Large intestine (tissue), 3 donors: Measurements from ENCODE around the gene USHBP1. TPM values are rescaled to one million over a fixed set of nuclear protein-coding genes. Genes with fewer than 3 reads are reported as not detected.
"Not testable (repeated sequence)": the region's sequence is repeated elsewhere in the genome, so short reads cannot be mapped to it uniquely, and the experiment has no call there.

ENCODE experiments used
- DNase-seq, 2 donors: peaks; one replicate each; pipeline versions ENCODE4 v3.0.0 to v3.0.0-alpha.2; 2013
- H3K27ac ChIP-seq: one replicate; pipeline ENCODE4 v1.5.1; 2013; ENCODE audit warnings: low read length
- H3K27me3 ChIP-seq: 2 replicates; pipeline ENCODE4 v1.6.1; 2013; ENCODE audit warnings: low read length; ENCODE audit not compliant: control insufficient read depth, insufficient read depth
- H3K36me3 ChIP-seq: 2 replicates; pipeline ENCODE4 v1.6.1; 2013; ENCODE audit warnings: low read length; ENCODE audit not compliant: control insufficient read depth, insufficient read depth
- H3K4me1 ChIP-seq: one replicate; pipeline ENCODE4 v1.6.1; 2013; ENCODE audit warnings: low read length; ENCODE audit not compliant: control insufficient read depth, insufficient read depth
- H3K4me3 ChIP-seq: one replicate; pipeline ENCODE4 v1.5.1; 2013; ENCODE audit warnings: low read length
- H3K9me3 ChIP-seq: one replicate; pipeline ENCODE4 v1.6.1; 2013; ENCODE audit warnings: mild to moderate bottlenecking, low read depth, low read length, moderate library complexity; ENCODE audit not compliant: control insufficient read depth
- WGBS: methylation state at CpG from one replicate; pipeline ENCODE4 v1.1.5; 2013; ENCODE audit warnings: low lambda C conversion rate; ENCODE audit not compliant: insufficient coverage; 5-methylcytosine and 5-hydroxymethylcytosine counted together
- polyA plus RNA-seq: library from polyadenylated mRNA; unstranded; fragments of 120-200 nt; gene quantifications from one replicate; pipeline ENCODE4 v1.2.1, GENCODE V29; 2013

The USHBP1 gene
- polyA plus RNA-seq, 1 donor: 3.1 TPM

DNA sequence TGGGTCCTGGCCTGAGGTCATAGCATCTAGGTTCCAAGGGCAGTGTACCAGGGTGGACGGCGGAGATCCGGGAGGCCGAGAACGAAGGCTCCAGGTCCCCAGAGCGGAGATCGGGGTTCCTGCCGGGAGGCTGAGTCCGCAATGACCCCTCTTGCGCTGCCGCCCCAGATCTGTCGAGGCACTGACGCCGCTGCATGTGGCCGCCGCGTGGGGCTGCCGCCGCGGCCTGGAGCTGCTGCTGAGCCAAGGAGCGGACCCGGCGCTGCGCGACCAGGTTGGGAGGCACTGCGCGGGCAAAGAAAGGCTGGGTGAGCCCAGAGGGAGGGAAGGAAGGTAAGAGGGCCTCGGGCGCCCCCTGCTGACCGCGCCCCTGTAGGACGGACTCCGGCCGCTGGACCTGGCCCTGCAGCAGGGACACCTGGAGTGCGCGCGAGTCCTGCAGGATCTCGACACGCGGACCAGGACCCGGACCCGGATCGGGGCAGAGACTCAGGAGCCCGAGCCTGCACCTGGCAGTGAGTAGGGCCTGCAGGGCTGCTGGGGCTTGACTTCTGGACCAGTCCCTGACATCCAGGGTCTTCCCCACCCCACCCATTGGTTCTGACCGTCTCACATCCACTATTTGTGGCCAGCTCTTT is 18.1 kb upstream of the USHBP1 start:
- WGBS: no CpG with 5 or more reads among the region's 45 CpGs
- Histone ChIP-seq H3K4me3 (no peak overlapping the region), H3K27ac (no peak overlapping the region), H3K27me3 (peaks cover 17% of the 10 kb centered on the region), H3K4me1 (peaks cover 10% of the 10 kb centered on the region), H3K36me3 (peaks cover 12% of the 10 kb centered on the region), H3K9me3 (peaks cover 10% of the 10 kb centered on the region)
- DNase-seq: peak; percentile 72 to 80

- Histone ChIP-seq H3K9me3 (peaks cover 10% of the 10 kb centered on the region), H3K4me3 (peak within 1 kb of the TSS; percentile 13), H3K27ac (no peak within 1 kb of the TSS), H3K27me3 (peaks cover 17% of the 10 kb centered on the region), H3K36me3 (peaks cover 19% of the 10 kb centered on the region), H3K4me1 (peaks cover 10% of the 10 kb centered on the region)
- no CpG with 5 or more reads among the region's 75 CpGs for WGBS
- DNase-seq: peak in 1 of 2 donors; percentile 30
Measured at GRCh38 chr19:17281391-17282304, 17.1 kb upstream of the USHBP1 start, which contains the start of gene ANKLE1. ANKLE1 (plus strand) TSS chr19:17281901; CDS start chr19:17281921, 20 bp downstream.

DNA sequence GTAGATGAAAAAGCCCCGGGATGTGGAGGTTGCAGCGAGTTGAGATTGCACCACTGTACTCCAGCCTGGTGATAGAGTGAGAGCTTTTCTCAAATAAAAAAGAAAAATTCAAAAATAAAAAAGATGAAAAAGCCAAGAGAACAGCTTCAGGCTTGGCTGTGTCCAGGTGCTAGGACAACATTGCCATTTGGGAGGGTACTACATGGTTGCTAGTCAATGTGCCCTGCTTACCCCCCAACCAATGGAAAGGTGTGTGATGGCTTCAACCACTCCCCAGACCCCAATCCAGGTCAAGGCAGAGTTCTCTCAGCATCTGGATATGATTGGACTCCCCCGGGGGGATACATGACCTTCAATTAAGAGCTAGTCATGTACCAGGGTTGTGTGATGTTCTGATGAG is 14.9 kb upstream of the USHBP1 start:
- no peak for DNase-seq
- Histone ChIP-seq H3K4me3 (no peak overlapping the region), H3K27ac (no peak overlapping the region), H3K4me1 (peaks cover 10% of the 10 kb centered on the region), H3K36me3 (peaks cover 39% of the 10 kb centered on the region), H3K9me3 (peaks cover 10% of the 10 kb centered on the region), H3K27me3 (peaks cover 17% of the 10 kb centered on the region)
- WGBS: no CpG with 5 or more reads among the region's 3 CpGs

DNA sequence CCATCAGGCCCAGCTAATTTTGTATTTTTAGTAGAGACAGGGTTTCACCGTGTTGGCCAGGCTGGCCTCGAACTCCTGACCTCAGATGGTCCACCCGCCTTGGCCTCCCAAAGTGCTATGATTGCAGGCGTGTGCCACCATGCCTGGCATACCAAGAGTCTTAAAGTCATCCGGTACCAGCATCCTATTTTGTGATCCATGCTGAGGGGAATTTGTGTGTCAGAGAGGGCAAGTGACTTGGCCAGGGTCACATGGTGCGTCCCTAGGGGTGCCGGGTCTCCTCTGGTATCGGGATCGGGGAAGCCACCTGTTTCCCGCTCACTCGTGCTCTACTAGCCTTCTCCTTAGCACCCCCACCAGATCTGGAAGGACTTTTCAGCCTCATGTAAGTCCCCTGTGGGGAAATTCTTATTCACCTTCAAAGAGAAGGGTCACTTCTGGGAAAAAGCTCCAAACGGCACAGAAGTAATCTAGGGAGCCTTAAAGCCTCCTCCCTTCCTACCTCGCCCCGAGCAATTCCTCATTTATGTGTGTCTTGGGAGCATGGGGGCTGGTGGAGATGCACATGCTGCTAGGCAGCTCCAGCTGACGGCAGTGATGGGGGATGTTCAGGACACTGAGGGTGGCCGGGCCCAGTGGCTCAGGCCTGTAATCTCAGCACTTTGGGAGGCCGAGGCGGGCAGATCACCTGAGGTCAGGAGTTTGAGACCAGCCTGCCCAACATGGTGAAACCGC is 11.1 kb upstream of the USHBP1 start:
- no CpG with 5 or more reads among the region's 19 CpGs for WGBS
- Histone ChIP-seq H3K27ac (no peak overlapping the region), H3K27me3 (no peaks in the 10 kb centered on the region), H3K36me3 (peaks cover 60% of the 10 kb centered on the region), H3K4me1 (no peaks in the 10 kb centered on the region), H3K9me3 (no peaks in the 10 kb centered on the region), H3K4me3 (no peak overlapping the region)
- no peak for DNase-seq

DNA sequence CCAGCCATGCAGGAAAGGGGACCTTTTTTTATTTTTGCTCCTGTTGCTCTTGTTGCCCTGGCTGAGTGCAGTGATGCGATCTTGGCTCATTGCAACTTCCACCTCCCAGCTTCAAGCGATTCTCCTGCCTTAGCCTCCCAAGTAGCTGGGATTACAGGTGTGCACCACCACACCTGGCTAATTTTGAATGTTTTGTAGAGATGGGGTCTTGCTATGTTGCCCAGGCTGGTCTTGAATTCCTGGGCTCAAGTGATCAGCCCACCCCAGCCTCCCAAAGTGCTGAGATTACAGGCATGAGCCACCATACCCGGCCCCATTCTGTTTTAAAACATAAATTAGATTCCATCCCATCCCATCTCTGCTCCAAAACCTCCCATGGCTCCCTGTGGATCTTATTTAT is 10.3 kb upstream of the USHBP1 start:
- WGBS: no CpG with 5 or more reads among the region's 3 CpGs
- not testable (repeated sequence) for H3K4me3 ChIP-seq, H3K4me1 ChIP-seq, DNase-seq, H3K27ac ChIP-seq, H3K27me3 ChIP-seq, H3K9me3 ChIP-seq
- H3K36me3 ChIP-seq: peaks cover 63% of the 10 kb centered on the region

- H3K9me3 ChIP-seq: no peaks in the 10 kb centered on the region
- no peak overlapping the region for H3K4me3 ChIP-seq
- peaks cover 6% of the 10 kb centered on the region for H3K4me1 ChIP-seq
- DNase-seq: no peak
- H3K27me3 ChIP-seq: no peaks in the 10 kb centered on the region
- peaks cover 23% of the 10 kb centered on the region for H3K36me3 ChIP-seq
- H3K27ac ChIP-seq: no peak overlapping the region
- WGBS: no CpG with 5 or more reads among the region's 13 CpGs
Measured at GRCh38 chr19:17268754-17269153, 4.2 kb upstream of the USHBP1 start.

- WGBS: 0% methylated on average over 2 of the region's 27 CpGs
- Histone ChIP-seq H3K9me3 (no peaks in the 10 kb centered on the region), H3K27ac (peak within 1 kb of the TSS; percentile 35), H3K36me3 (peaks cover 16% of the 10 kb centered on the region), H3K4me3 (peak within 1 kb of the TSS; percentile 78), H3K4me1 (peaks cover 6% of the 10 kb centered on the region), H3K27me3 (no peaks in the 10 kb centered on the region)
- DNase-seq: peak; percentile 97 to 98
Measured at GRCh38 chr19:17266975-17267788, 2.6 kb upstream of the USHBP1 start, which contains the start of gene BABAM1. BABAM1 (plus strand) TSS chr19:17267443; CDS start chr19:17268807, 1,364 bp downstream.

- Histone ChIP-seq H3K36me3 (peaks cover 14% of the 10 kb centered on the region), H3K9me3 (no peaks in the 10 kb centered on the region), H3K4me3 (no peak overlapping the region), H3K27me3 (no peaks in the 10 kb centered on the region), H3K27ac (no peak overlapping the region), H3K4me1 (peaks cover 6% of the 10 kb centered on the region)
- WGBS: 63% methylated on average over 4 of the region's 12 CpGs
- DNase-seq: no peak
Measured at GRCh38 chr19:17266589-17266974, 2.0 kb upstream of the USHBP1 start.

GRCh38 chr19:17266026-17266425 is 1.5 kb upstream of the USHBP1 start:
- Histone ChIP-seq H3K36me3 (peaks cover 8% of the 10 kb centered on the region), H3K27me3 (no peaks in the 10 kb centered on the region), H3K9me3 (no peaks in the 10 kb centered on the region), H3K4me3 (no peak overlapping the region), H3K4me1 (peaks cover 6% of the 10 kb centered on the region), H3K27ac (no peak overlapping the region)
- DNase-seq: no peak
- WGBS: 60% methylated on average over 1 of the region's 7 CpGs
